ENCODE measurements around the gene TLDC2.

- TF ChIP-seq POLR2AphosphoS5 (IDR thresholded peaks at IDR 0.05; ENCODE audit: low read depth, low read length), result no peak
- TF ChIP-seq TAF1 (IDR thresholded peaks at IDR 0.05; ENCODE audit: low read depth, low read length), result no peak
These were observed 13.1 kb downstream of the TLDC2 start for GRCh38 chr20:36888880-36889516.

Measured in GM12891 (cell line).